Stimulated activated CD8-positive, alpha-beta memory T cell treated with anti-CD3 and anti-CD28 coated beads, Interleukin-15, amount 100 ng/mL, for 1 hour (primary cell): ENCODE measurements around the gene DEPDC7.
A peak's percentile ranks its signal among the peaks of the same experiment; 100 is the strongest.

ENCODE experiments used
- DNase-seq: peaks from one replicate; pipeline ENCODE4 v3.0.0-alpha.2; 2020; ENCODE audit warnings: low read depth

DEPDC7 gene

DNA sequence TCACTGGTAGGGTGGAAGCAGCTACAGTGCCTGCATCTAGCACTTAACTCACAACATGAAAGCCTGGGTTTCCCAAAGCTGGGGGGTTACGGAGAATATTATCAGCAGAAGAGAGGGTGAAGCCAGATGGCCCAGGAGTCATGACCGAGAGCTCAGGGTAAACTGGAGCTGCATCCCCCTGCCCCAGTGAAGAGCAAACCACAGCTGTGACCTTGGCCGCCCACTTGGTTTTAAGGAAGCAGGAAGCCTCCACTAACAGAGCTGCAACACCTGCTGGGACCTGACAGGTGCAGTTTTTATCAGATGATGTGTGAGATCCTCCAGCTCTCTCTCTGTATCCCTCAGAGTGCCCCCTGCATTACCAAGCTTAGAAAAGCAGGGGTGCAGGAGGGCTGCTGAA is 44.6 kb downstream of the DEPDC7 start:
- no peak for DNase-seq

DNA sequence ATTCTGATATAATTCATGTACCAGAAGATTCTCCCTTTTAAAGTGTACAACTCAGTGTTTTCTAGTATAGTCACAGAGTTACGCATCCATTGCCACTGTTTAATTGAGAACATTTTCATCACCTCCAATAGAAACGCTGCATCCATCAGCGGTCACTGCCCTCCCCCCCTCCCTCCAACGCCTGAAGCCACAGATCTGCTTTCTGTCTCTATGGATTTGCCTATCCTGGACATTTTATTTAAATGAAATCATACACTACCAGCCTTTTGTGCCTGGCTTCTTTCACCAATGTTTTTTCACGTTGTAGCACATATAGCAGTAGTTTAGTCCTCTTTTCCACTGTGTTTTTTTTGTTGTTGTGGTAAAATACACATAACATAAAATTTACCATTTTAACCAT is 46.5 kb downstream of the DEPDC7 start:
- DNase-seq = no peak

DNA sequence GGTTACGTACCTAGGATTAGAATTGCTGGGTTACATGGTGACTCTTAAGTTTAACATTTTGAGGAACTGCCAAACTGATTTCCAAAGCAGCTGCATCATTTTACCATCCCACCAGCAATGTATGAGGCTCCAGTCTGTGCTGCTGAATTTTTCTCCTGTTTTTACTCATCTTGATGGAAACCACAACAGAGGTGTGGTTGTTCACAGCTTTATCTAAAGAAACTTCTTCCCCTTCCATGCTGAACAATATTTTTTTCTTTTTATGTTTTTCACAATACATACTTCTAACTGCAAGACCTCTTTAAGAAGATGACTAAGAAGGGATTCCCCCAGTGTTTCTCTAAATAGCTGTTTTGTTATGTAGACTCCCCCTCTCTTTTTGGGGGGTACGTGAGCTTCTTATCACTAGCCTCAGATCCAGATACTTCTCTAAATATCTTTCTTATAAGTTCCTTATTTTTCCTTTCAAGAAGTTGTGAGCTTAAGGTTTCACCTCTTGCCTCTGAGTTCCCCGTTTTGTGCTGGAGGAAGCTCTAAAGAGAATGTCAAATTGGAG is 47.7 kb downstream of the DEPDC7 start:
- no peak for DNase-seq

DNA sequence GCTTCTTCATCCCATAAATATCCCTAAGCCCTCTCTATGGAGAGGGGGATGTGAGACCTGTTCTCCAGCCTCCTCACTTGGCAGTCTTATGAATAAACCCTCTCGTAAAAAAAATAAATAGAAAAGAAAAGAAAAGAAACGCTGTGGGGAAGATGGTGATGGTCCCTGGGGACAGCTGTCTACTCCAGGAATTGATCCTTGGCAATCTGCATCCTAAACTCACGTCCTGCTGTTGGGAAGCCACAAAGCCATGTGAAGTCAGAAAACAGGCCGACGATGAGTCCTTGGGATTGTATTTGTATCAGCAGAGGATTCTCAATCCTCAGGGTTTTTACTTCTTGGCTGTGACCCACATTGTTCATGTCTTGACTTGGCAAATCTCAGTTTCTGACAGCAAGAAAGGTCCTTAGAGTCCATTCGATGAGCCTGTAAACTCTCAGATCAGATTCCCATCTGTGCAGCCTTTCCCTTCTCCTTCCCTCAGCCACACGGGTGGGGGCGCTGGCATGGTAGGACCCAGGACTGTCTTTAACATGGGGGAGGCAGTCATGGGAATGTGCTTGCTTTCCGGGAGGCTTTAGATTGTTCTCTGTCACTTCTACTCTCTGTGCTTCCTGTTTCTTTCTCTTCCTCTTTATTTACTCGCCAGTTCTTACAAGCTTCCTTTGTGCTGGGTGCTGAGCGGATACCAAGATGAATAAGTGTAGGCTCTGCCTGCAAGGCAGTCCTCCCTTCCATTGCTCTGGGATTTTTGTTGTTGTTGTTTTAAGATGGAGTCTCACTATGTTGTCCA is 48.6 kb downstream of the DEPDC7 start:
- no peak for DNase-seq

GRCh38 chr11:33064866-33065265 is 49.2 kb downstream of the DEPDC7 start:
- DNase-seq = no peak

DNA sequence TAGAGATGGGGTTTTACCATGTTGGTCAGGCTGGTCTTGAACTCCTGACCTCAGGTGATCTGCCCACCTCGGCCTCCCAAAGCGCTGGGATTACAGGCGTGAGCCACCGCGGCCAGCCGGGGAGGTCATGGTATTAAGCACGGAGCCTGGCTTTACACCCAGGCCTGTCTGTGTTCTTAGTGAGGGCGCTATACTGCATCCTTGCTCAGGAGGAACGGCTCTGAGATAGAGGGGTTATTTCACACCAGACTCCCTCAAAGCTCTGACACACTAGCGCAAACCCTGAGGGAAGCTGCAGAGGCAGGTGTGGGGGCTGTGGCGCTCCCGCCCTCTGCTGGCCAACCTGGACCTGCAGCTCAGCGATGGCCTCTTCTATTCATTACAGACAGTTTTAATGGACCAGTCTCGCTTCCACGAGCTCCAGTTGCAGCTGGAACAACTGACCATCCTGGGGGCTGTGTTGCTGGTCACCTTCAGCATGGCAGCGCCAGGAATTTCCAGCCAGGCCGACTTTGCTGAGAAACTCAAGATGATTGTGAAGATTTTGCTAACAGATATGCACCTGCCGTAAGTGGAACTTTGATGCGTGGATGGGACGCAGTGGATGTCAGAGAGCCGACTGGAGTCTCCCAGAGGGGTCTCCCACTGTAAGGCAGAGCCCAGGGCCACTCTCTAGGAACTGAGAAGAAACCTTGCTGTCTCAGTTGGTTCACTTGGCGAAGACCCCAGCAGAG is 49.9 kb downstream of the DEPDC7 start:
- DNase-seq = peak; percentile 40

DNA sequence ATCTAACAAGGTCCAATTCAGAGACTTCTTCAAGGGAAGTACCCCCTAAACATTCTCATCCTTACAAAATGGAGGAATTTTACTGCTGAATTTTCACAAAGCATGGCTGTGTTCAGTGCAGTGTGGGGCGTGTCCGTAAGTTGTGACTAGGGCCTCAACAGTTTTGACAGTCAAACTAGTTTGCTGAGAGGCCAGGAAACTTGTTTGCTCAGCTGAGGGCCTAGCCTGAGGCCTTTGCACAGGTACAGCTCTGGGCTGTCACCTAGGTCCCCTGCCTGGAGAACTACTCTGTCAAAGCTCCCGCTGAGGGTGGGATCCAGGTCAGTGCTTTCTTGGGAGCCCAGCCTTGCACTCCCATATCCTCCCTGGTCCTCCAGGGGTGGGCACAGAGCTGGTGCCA is 51.6 kb downstream of the DEPDC7 start:
- no peak for DNase-seq

DNA sequence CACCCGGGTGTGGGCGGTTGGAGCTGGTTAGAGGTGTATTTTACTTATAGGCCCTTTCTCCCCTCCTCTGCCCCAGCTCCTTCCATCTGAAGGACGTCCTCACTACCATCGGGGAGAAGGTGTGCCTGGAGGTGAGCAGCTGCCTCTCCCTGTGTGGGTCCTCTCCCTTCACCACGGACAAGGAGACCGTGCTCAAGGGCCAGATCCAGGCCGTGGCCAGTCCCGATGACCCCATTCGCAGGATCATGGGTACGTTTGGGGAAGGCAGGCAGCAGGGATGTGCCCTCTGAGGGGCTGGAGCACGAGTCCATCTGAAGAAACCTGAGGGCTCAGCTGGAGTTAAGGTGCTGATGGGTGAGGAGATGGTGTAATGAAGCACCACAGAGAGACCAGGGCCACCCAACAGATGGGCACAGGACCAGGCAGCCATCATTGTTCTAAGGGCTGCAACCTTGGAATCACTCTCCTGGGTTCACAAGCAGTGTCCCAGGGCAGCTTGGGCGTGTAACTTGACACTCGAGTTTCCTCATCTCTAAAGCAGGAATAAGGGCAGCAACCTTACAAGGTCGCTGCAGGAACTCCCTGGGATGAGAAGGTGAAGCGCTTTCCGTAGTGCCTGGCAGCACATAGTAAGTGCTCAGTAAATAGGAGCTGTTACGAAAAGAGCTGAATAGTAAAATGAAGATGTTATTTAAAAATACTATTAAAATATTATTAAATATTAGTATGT is 53.1 kb downstream of the DEPDC7 start:
- DNase-seq = no peak

GRCh38 chr11:33072465-33072864 is 56.8 kb downstream of the DEPDC7 start:
- DNase-seq = no peak
